GM18505 (cell line): ENCODE data around the gene TARBP1.
"Not testable (repeated sequence)": the region's sequence is repeated elsewhere in the genome, so short reads cannot be mapped to it uniquely, and the experiment has no call there.

Experiments used
- ATAC-seq: cut with Tn5 transposase; IDR thresholded peaks from one replicate; pipeline ENCODE4 v1.9.1; 2021; ENCODE audit not compliant: unreplicated experiment
- POLR2A ChIP-seq: IDR thresholded peaks from 4 replicates; pipeline ENCODE4 v1.6.1; 2011; ENCODE audit warnings: borderline replicate concordance; ENCODE audit not compliant: insufficient read depth, insufficient read length; ENCODE audit errors: extremely low read depth

Gene TARBP1

DNA sequence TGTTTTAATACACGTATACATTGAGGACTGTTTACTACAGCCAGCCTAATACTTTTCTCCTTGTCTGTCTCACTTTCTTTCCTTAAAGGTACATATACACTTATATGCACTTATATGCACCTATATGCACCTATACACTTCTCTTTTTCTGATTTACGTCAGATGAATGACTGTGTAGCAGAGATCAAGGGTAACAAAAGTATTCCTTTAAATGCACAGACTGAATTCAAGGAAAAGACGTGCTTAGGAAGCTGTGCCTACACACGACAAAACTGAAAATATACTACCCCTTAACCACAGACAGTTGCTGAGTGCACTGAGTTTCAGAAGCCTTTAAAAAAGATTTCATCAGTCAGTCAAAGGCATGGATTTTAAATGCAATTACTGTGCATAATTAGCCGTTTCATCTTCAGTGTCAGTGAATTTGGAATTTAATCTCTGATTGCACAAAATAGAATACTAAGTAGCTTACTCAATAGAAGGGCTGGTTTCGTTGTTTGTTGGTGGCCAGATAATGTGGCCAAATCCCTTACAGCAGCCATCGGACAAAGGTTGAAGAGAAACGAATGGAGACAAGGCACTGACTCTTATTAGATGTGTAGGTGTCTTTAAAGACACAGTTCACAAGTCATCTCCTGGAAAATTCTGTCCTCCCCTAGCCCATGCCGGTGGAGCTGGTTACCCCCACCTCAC, 38.3 kb upstream of the TARBP1 start:
- no peak for TF ChIP-seq POLR2A
- no peak for ATAC-seq

DNA sequence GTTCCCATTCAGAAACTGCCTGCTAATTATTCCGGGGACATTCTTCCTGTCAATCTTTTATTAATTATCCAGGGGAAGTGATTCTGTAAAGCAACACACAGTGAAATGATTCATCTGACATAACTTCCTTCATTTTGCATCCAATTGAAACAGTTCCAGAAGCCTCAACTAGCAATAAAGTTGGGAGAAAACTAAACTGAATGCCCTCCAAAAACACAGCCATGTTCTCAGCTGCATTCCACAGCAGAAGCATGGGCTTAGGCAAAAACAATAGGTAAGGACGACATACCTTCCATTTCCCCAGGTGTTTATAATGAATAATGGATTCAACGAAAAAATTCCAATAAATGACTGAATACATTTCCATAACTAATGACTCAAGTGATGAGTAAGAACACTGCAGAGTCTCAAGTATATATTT, 36.9 kb upstream of the TARBP1 start:
- no peak for ATAC-seq
- TF ChIP-seq POLR2A: no peak

DNA sequence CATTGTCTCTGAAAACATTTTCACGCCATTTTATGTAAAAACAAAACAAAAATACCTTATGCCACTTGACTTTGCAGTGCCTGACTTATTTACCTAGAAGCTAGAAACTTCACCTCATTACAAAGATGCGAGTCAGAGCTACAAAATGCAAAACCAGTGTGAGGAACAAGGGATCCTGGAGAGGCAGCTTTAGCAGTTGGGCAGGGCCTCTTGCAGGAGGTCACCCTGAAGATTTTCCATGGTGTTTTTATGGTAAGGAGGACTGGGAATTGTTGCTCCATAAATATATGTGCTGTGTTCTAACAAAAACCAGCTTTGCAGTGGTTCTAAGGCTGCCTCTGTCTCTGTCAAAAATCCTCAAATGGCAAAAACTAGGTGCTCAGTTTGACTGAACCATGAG, 36.4 kb upstream of the TARBP1 start:
- ATAC-seq: no peak
- TF ChIP-seq POLR2A: no peak

DNA sequence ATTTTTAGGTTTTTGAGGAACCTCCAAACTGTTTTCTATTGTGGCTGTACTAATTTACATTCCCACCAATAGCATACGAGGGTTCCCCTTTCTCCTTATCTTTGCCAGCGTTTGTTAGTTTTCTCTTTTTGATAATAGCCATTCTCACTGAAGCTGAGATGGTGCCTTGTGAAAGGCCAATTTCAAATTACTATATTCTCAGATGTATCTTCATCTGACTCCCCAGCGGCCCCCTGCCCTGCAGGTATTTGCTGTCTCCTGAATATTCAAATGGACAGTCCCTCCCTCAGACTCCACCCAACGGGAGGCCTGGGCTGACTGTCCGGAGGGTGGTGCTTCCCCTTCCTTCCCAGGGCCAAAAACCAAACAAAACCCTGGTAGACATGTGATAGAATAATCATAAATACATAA, 33.5 kb upstream of the TARBP1 start:
- no peak for ATAC-seq
- no peak for TF ChIP-seq POLR2A

DNA sequence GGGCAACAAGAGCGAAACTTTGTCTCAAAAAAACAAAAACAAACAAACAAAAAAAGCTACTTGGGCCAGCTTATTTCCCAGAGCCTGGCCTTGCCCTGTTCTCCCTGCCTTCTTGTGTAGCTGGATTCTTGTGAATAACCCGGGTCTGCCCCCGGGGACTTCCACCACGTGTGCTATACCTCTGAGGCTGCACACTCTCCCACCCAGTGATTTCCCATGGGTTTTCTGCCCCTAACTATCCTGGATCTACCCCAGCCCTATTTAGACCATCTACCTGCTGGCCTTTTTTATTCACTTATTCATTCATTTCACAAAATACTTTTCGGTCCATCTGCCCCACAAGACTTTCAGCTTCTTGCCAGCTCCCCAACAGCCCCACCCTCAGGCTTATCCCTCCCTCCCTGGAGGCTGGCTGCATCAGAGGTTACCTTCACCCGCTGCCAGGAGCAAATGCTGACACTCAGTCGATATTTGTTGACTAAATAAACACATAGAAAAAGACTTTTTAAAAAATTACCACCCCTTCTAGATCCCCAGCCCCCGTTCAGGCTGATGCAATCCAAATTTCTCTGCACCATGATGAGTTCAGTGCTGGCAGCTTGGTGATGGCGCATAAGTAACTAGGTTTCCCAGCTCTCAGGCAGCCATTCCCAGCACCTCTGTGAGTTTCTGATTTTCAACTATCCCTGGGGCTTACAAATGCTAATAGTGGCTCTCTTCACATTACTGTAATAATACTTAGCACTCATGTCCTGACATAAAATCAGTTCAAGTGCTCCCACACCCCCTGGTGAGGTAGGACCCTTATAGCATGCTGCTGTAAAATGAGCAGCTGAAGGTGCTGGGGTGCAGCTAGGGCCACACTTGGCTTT, 30.7 kb upstream of the TARBP1 start:
- ATAC-seq: no peak
- TF ChIP-seq POLR2A: no peak

DNA sequence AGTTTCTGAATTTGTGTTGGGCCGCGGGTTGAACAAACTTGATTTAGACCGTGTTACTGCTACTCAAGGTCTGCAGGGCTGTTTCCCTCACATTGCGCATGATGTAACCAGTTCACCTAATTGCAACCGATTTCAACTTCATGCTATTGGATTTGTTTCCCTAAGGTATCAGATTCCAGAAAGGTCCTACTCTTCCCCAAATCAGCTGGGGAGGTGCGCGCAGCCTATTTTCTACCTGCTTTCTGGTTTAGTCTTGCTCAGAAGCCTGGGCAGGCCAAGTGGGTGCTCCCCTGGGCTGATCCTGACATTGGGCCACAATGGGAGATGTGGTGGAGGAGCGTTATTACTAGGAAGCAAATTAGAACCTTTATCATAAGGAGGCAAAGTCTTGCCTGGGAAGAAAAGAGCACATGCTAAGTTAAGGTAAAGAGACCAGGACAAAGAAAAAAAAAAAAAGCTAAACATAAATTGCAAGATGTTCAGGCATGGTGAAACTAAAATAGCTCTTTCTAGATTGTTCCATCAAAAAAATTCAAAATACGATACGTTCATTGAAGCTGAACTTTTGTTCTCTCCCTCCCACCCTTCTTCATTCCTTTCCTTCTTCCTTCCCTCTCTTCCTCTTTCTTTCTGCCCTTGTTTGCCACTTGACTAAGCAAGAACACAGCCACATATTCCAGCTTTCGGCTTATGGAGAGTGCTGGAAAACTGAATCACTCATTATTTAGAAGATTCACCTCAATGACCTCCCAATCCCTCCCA, 28.8 kb upstream of the TARBP1 start:
- ATAC-seq: no peak
- TF ChIP-seq POLR2A: no peak

DNA sequence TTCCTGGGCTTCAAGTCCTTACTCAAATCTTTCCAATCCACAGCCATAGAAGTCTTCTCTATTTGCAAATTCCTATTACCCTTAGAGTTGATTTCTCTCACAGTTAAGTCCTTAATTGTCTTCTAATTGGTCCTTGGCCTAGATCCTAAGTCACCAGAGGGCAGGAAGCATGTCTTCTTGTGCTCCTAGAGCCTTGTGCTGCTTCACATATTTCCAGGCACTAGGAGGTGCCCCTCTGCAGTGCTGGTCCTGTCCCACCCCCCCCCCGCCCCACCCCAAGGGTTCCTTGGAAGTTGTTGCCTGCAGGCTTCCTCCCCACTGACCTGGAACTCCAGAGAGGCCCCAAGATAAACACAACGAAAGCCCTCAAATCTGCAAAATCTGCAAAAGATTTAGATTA, 28.1 kb upstream of the TARBP1 start:
- TF ChIP-seq POLR2A: no peak
- no peak for ATAC-seq

DNA sequence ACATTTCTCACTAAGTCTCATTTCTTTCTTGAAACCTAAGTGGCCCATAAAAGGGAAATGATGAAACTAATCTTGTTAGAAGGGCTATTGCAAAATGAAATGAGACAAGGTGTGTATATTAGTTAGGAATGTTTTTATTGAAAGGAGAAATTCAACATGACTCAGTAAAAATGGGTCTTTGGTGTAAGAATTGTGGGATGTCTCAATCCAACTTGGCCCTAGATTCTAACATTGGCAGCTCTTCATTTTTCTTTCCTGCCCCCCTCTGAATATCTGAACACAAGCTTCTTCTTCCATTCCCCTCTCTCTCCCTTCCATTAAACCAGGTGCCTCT, 26.8 kb upstream of the TARBP1 start:
- no peak for TF ChIP-seq POLR2A
- no peak for ATAC-seq

DNA sequence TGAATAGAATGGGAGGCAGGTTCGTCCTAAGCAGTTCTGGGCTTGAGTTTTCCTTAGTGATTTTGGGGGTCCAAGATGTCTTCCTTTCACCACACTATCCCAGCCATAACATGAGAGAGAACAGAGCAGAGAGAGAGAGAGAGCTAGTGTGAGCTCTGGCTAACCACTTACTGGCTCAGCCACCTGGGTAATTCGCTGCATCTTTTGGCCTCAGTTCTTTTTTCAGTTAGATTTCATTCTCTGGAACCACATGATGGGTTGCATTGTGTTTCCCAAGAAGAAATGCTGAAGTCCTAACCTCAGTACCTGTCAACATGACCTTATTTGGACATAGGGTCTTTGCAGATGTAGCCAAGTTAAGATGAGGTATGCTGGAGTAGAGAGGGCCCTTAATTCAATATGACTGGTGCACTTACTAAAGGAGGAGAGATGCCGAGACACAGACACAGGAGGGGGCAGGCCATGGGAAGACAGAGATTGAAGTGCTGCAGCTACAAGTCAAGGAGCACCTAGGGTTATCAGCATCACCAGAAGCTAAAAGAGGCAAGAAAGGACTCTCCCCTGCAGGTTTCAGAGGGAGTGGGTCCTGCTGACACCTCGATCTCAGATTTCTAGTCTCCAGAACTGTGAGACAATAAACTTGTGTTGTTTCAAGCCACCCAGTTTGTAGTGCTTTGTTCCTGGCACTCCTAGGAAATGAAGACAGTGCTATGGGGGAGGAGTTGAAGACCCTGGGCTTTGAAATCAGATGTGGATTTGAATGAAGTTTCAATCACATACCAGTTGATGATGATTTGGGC, 26.2 kb upstream of the TARBP1 start:
- no peak for TF ChIP-seq POLR2A
- ATAC-seq: no peak

DNA sequence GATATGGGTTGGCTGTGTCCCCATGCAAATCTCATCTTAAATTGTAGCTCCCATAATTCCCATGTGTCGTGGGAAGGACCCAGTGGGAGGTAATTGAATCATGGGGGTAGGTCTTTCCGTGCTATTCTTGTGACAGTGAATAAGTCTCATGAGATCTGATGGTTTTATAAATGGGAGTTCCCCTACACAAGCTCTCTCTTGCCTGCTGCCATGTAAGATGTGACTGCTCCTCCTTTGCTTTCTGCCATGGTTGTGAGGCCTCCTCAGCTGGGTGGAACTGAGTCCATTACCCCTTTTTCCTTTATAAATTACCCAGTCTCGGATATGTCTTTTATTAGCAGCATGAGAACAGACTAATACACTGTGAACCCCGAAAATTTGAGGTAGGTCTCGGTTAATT, 25.3 kb upstream of the TARBP1 start:
- ATAC-seq: not testable (repeated sequence)

DNA sequence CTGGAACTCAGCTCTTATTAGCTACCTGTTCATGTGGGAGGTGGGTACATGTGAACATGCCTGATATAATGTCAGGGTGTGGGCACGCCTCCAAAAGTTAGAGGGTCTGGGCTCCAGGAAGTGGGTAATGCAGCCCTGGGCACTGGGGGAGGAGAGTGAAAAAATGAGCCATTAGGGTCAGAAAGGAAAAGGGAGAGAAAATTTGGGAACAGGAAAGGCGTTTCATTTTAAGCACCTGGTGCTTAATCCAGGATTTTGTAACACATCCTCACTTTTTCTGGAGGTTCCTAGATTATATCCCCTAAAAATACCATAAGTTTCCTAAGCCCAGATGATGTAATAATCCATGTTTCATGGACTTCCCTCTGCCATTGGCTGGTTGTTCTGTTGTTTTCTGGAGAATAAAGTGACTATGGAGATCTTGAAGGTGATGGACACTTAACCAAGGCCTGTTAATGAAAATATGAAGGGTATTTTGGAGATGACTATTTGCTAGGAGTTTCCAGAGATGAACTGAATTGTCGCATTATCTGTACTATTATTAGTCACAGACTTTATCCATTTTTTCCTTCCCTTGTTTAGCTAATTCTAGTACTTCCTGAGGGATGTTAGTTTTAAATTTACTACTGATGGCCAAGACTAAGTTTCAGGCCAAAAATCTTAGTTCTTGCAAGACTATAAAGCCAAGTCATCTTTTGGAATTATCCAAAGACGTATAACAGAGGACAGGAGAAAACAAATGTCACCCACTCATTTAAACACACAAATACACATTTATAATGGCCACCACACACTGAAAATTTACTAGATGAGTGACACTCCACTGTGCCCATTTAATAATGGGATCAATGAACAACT, 24.4 kb upstream of the TARBP1 start:
- TF ChIP-seq POLR2A: no peak
- no peak for ATAC-seq

DNA sequence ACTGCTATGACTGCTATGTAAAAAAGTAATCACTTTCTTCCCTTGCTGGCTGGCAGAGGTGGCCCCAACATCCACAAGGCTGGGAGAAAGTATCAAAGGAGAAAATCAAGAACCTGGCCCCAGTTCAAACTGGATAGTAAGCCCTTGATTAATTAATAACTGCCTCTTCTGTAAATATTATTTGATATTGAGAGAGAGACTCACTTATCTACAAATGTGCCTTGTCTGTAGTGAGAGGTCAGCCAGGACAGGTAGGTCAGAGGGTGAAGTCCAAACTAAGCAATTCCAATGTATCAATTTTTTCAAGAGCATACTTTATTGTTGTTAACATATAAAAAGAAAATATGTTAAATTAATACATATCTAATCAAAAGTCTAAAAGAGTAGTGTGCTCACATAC, 23.8 kb upstream of the TARBP1 start:
- TF ChIP-seq POLR2A: no peak

More for the DNA sequence above, 23.8 kb upstream of the TARBP1 start:
- no peak for ATAC-seq
